HTR-8/SVneo (cell line): ENCODE results near the gene TMEM161B.
"Not testable (repeated sequence)": the region's sequence is repeated elsewhere in the genome, so short reads cannot be mapped to it uniquely, and the experiment has no call there.

Source experiments
- DNase-seq: peaks from one replicate; pipeline ENCODE4 v3.0.0; 2011; ENCODE audit warnings: low spot score, mixed read lengths; ENCODE audit not compliant: insufficient read length
- FAIRE-seq: peaks from 2 replicates; lab custom pipeline; 2011; peaks lifted over from hg19 to GRCh38; lab: Jason Lieb, UNC

The TMEM161B gene

GRCh38 chr5:88268385-88269184 lies at the start of gene TMEM161B:
Gene TMEM161B (minus strand): TSS chr5:88268845. CDS start chr5:88268723, 122 bp downstream.
- peak; percentile 80 for DNase-seq

GRCh38 chr5:88304356-88304755 lies 35.7 kb upstream of the TMEM161B start:
- DNase-seq (no peak), FAIRE-seq (no peak)

More at GRCh38 chr5:88268385-88269184, at the start of gene TMEM161B:
- FAIRE-seq, result peak; percentile 88

- no peak for DNase-seq
- FAIRE-seq, result no peak
Measured at GRCh38 chr5:88298425-88298824, 29.8 kb upstream of the TMEM161B start.

GRCh38 chr5:88290801-88291200 lies 22.2 kb upstream of the TMEM161B start:
- FAIRE-seq (no peak), DNase-seq (no peak)

GRCh38 chr5:88288528-88289197 lies 20.0 kb upstream of the TMEM161B start:
- DNase-seq, result no peak
- FAIRE-seq, result no peak

- no peak for FAIRE-seq
- no peak for DNase-seq
Measured at GRCh38 chr5:88287846-88288527, 19.3 kb upstream of the TMEM161B start.

- FAIRE-seq (no peak), DNase-seq (no peak)
Measured at GRCh38 chr5:88287302-88287701, 18.7 kb upstream of the TMEM161B start.

GRCh38 chr5:88283690-88284089 lies 15.0 kb upstream of the TMEM161B start:
- FAIRE-seq (no peak), DNase-seq (no peak)

- FAIRE-seq (no peak), DNase-seq (no peak)
Measured at GRCh38 chr5:88281322-88281721, 12.7 kb upstream of the TMEM161B start.

GRCh38 chr5:88279584-88279983 lies 10.9 kb upstream of the TMEM161B start:
- DNase-seq (no peak), FAIRE-seq (no peak)

GRCh38 chr5:88276378-88276777 lies 7.7 kb upstream of the TMEM161B start:
- DNase-seq, result no peak
- no peak for FAIRE-seq

GRCh38 chr5:88275581-88275980 lies 6.9 kb upstream of the TMEM161B start:
- FAIRE-seq, result no peak

GRCh38 chr5:88269222-88269771 lies 652 bp upstream of the TMEM161B start:
- no peak for FAIRE-seq
- DNase-seq, result no peak

More at GRCh38 chr5:88275581-88275980, 6.9 kb upstream of the TMEM161B start:
- DNase-seq, result no peak

GRCh38 chr5:88264565-88264964 lies 4.1 kb downstream of the TMEM161B start:
- not testable (repeated sequence) for DNase-seq, FAIRE-seq

GRCh38 chr5:88263349-88263748 lies 5.3 kb downstream of the TMEM161B start:
- FAIRE-seq, result no peak
- DNase-seq, result no peak

GRCh38 chr5:88262116-88262515 lies 6.5 kb downstream of the TMEM161B start:
- FAIRE-seq (no peak), DNase-seq (no peak)

- FAIRE-seq (no peak), DNase-seq (no peak)
Measured at GRCh38 chr5:88258636-88259035, 10.0 kb downstream of the TMEM161B start.

GRCh38 chr5:88256872-88257271 lies 11.8 kb downstream of the TMEM161B start:
- FAIRE-seq (no peak), DNase-seq (no peak)

- FAIRE-seq (no peak), DNase-seq (no peak)
Measured at GRCh38 chr5:88256037-88256436, 12.6 kb downstream of the TMEM161B start.

GRCh38 chr5:88254320-88254719 lies 14.3 kb downstream of the TMEM161B start:
- DNase-seq, result no peak
- FAIRE-seq, result no peak
